OCI-LY1 (cell line): ENCODE results near the gene DNAJC3.

Experiments used
- H2AFZ ChIP-seq: fragments of 200-600 bp; sonication (generic), shearing (Covaris generic); 2 replicates; pipeline ENCODE4 v1.6.0; 2014; ENCODE audit warnings: antibody characterized with exemption, mild to moderate bottlenecking, low read length
- H3F3A ChIP-seq: fragments of 200-600 bp; sonication (generic), shearing (Covaris generic); 2 replicates; pipeline ENCODE4 v1.6.0; 2014; ENCODE audit warnings: mild to moderate bottlenecking, antibody characterized with exemption, low read length, moderate library complexity; ENCODE audit not compliant: insufficient read depth
- H3K27ac ChIP-seq: fragments of 200-600 bp; sonication (generic); 2 replicates; pipeline ENCODE4 v1.5.1; 2014; ENCODE audit warnings: low read length, mixed run types, mild to moderate bottlenecking, low read depth; ENCODE audit not compliant: poor library complexity, severe bottlenecking
- H3K27me3 ChIP-seq: fragments of 200-600 bp; sonication (generic); 2 replicates; pipeline ENCODE4 v1.6.0; 2014; ENCODE audit warnings: antibody characterized with exemption, mild to moderate bottlenecking, low read length, moderate library complexity; ENCODE audit not compliant: insufficient read depth
- H3K36me3 ChIP-seq: fragments of 200-600 bp; sonication (generic); 2 replicates; pipeline ENCODE4 v1.6.1; 2014; ENCODE audit warnings: mild to moderate bottlenecking, antibody characterized with exemption, low read length, moderate library complexity, mixed read lengths; ENCODE audit not compliant: insufficient read depth
- H3K4me1 ChIP-seq: fragments of 200-600 bp; sonication (generic); 2 replicates; pipeline ENCODE4 v1.5.1; 2014; ENCODE audit warnings: mild to moderate bottlenecking, low read length, moderate library complexity; ENCODE audit not compliant: insufficient read depth, severe bottlenecking
- H3K4me2 ChIP-seq: fragments of 200-600 bp; sonication (generic), shearing (Covaris generic); 2 replicates; pipeline ENCODE4 v1.6.1; 2014; ENCODE audit warnings: low read length
- H3K4me3 ChIP-seq: fragments of 200-600 bp; sonication (generic); 2 replicates; pipeline ENCODE4 v1.5.1; 2014; ENCODE audit warnings: low read length, low read depth, mild to moderate bottlenecking, mixed read lengths; ENCODE audit not compliant: poor library complexity, severe bottlenecking
- H3K79me2 ChIP-seq: fragments of 200-600 bp; shearing (Covaris generic); 2 replicates; pipeline ENCODE4 v1.6.1; 2016; ENCODE audit warnings: mixed run types, low read length, mixed read lengths; ENCODE audit not compliant: insufficient read depth
- H3K9ac ChIP-seq: fragments of 200-600 bp; sonication (generic), shearing (Covaris generic); 2 replicates; pipeline ENCODE4 v1.6.1; 2014; ENCODE audit warnings: mild to moderate bottlenecking, low read length, mixed read lengths
- H3K9me2 ChIP-seq: fragments of 200-600 bp; sonication (generic), shearing (Covaris generic); 2 replicates; pipeline ENCODE4 v1.6.1; 2014; ENCODE audit warnings: low read depth, mild to moderate bottlenecking, low read length, mixed read lengths
- H3K9me3 ChIP-seq: fragments of 200-600 bp; shearing (Covaris generic); 2 replicates; pipeline ENCODE4 v1.6.1; 2014; ENCODE audit warnings: low read length, mixed read lengths
- H4K20me1 ChIP-seq: fragments of 200-600 bp; sonication (generic), shearing (Covaris generic); 2 replicates; pipeline ENCODE4 v1.6.0; 2016; ENCODE audit warnings: mild to moderate bottlenecking, low read length; ENCODE audit not compliant: insufficient read depth
- EZH2 ChIP-seq: fragments of 200-600 bp; sonication (generic), shearing (Covaris generic); IDR thresholded peaks from 2 replicates; pipeline ENCODE4 v1.8.0; 2017; ENCODE audit warnings: borderline replicate concordance, mixed run types, mild to moderate bottlenecking, antibody characterized with exemption, low read length, moderate library complexity, mixed read lengths
- TF ChIP-seq, protein P1 (sequence below): fragments of 200-600 bp; sonication (generic), shearing (Covaris generic); IDR thresholded peaks from 2 replicates; pipeline ENCODE4 v1.5.1; 2017; ENCODE audit warnings: mild to moderate bottlenecking, antibody characterized with exemption, low read length, moderate library complexity, mixed read lengths

Gene DNAJC3

DNA sequence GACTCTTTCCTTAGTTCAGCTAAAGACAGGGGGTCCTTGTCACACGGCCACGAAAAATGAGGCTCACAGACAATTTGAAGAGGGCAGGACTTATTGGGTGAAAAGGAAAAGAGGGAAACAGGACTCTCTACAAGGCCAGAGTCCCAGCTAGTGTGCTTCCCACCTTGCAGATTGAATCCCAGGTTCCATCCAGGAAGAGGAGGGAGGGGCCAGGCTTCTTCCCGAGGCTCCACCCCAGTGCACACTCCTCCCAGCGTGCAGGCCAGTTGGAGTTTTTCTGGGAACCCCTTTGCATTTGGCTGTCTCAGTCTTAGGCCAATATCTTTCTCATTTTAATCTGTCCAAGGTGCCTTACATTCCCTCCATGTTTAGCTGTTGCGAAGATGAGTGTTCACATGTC is 106.8 kb downstream of the DNAJC3 start:
- TF ChIP-seq EZH2: no peak
- H3K9me2 ChIP-seq: no peaks in the 10 kb centered on the region
- no peaks in the 10 kb centered on the region for H3K9me3 ChIP-seq
- no peak overlapping the region for H2AFZ ChIP-seq
- H3K36me3 ChIP-seq: peaks cover 46% of the 10 kb centered on the region
- no peaks in the 10 kb centered on the region for H3K79me2 ChIP-seq
- H3K4me2 ChIP-seq: no peak overlapping the region
- H3K27me3 ChIP-seq: no peaks in the 10 kb centered on the region
- H3F3A ChIP-seq: no peaks in the 10 kb centered on the region
- H3K27ac ChIP-seq: no peak overlapping the region
- H3K4me1 ChIP-seq: no peaks in the 10 kb centered on the region
- no peaks in the 10 kb centered on the region for H4K20me1 ChIP-seq
- H3K9ac ChIP-seq: no peak overlapping the region
- no peak overlapping the region for H3K4me3 ChIP-seq

DNA sequence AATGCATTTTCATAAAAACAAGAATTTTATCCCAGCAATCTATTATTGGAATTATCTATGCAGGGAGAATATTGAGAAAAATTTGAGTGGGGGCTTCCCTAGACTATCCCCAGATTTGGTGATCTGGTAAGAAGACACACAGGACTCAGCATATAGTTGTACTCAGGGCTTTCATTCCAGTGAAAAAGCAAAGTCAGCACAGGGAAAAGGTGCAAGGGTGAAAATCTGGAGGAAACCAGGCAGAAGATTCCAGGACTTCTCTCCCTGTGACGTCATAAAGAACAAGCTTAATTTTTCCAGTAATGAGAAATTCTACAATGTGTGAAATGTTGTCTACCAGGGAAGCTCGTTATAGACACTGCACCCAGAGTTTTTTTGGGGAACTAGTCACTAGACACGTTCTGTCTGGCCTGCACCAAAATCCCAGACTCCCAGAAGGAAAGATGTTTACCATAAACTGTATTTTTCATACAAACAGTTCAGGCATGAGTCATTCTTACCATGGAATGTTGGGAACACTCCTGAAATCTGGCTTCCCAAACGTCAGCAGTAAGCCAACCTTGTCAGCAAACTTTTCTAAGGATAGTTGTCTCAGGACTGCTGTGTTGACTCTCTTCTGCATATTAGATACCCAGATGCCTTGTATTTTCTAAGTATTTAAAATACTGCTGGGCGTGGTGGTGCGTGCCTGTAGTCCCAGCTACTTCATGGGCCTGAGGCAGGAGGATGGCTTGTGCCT is 107.4 kb downstream of the DNAJC3 start:
- no peaks in the 10 kb centered on the region for H3K27me3 ChIP-seq
- TF ChIP-seq EZH2: no peak
- no peaks in the 10 kb centered on the region for H3K79me2 ChIP-seq
- peaks cover 52% of the 10 kb centered on the region for H3K36me3 ChIP-seq
- no peaks in the 10 kb centered on the region for H3K9me2 ChIP-seq
- H3K27ac ChIP-seq: no peak overlapping the region
- H3K9me3 ChIP-seq: no peaks in the 10 kb centered on the region
- H2AFZ ChIP-seq: no peak overlapping the region
- H3K4me2 ChIP-seq: no peak overlapping the region
- no peaks in the 10 kb centered on the region for H4K20me1 ChIP-seq
- H3K9ac ChIP-seq: no peak overlapping the region
- no peaks in the 10 kb centered on the region for H3F3A ChIP-seq
- H3K4me3 ChIP-seq: no peak overlapping the region
- H3K4me1 ChIP-seq: no peaks in the 10 kb centered on the region

DNA sequence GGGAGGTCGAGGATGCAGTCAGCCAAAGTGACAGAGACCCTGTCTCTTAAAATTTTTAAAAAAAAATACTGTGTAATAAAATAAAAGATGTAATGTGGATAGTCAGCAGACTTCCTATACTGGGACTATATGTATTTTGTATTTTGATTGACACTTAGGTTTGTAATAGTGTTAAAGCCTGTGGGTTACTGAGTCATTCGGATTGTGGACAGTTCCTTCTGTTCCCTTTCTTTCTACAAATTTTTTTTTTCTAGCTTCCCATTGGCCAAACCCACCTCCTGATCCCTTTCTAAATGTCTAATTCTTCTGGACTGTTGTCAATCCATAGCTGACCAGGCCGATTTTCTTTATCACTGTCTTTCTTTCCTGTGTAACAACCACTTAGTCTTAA is 108.0 kb downstream of the DNAJC3 start:
- Histone ChIP-seq H3K4me3 (no peak overlapping the region), H3K9ac (no peak overlapping the region), H3K79me2 (no peaks in the 10 kb centered on the region), H3K4me2 (no peak overlapping the region), H3K27ac (no peak overlapping the region), H2AFZ (no peak overlapping the region), H3K4me1 (no peaks in the 10 kb centered on the region), H4K20me1 (no peaks in the 10 kb centered on the region), H3K27me3 (no peaks in the 10 kb centered on the region), H3F3A (no peaks in the 10 kb centered on the region), H3K9me3 (no peaks in the 10 kb centered on the region), H3K36me3 (peaks cover 57% of the 10 kb centered on the region), H3K9me2 (no peaks in the 10 kb centered on the region)
- TF ChIP-seq, protein P1, sequence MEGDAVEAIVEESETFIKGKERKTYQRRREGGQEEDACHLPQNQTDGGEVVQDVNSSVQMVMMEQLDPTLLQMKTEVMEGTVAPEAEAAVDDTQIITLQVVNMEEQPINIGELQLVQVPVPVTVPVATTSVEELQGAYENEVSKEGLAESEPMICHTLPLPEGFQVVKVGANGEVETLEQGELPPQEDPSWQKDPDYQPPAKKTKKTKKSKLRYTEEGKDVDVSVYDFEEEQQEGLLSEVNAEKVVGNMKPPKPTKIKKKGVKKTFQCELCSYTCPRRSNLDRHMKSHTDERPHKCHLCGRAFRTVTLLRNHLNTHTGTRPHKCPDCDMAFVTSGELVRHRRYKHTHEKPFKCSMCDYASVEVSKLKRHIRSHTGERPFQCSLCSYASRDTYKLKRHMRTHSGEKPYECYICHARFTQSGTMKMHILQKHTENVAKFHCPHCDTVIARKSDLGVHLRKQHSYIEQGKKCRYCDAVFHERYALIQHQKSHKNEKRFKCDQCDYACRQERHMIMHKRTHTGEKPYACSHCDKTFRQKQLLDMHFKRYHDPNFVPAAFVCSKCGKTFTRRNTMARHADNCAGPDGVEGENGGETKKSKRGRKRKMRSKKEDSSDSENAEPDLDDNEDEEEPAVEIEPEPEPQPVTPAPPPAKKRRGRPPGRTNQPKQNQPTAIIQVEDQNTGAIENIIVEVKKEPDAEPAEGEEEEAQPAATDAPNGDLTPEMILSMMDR: no peak

DNA sequence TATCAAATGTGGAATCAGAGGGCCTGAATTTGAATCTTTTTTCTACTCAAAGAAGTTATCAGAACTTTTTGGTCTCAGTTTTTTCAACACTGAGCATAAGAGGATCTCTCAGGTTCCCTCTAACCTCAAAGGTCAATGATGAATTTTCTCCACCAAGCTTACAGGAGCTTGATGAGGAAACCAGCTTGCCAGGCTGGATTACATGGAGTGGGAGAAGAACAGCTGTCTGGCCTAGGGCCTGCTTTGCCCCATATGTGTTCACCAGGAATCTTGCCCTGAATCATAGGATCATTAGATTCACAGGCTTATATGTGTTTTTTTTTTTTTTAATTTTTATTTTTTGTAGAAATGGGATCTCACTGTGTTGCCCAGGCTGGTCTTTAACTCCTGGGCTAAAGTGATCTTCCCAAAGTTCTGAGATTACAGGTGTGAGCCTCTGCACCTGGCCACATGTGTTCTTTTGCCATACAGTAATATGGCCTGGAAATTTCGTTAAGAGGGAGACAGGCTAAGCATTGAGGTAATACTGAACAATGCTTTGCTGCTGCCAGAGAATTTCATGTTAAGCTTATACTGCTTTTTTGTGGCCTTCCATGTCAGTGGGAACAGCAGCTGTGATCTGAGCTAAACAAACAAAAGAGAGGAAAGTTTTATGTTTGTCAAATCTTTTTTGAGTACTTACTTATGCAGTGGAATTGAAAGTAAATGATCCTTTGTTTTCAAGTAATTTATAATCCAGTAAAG is 110.6 kb downstream of the DNAJC3 start:
- peaks cover 65% of the 10 kb centered on the region for H3K36me3 ChIP-seq
- no peaks in the 10 kb centered on the region for H3K27me3 ChIP-seq
- no peak overlapping the region for H3K27ac ChIP-seq
- H3K9me2 ChIP-seq: no peaks in the 10 kb centered on the region
- H3K4me1 ChIP-seq: no peaks in the 10 kb centered on the region
- no peak overlapping the region for H2AFZ ChIP-seq
- H3K4me2 ChIP-seq: no peak overlapping the region
- H3K9me3 ChIP-seq: no peaks in the 10 kb centered on the region
- H3K4me3 ChIP-seq: no peak overlapping the region
- no peaks in the 10 kb centered on the region for H3K79me2 ChIP-seq
- H3K9ac ChIP-seq: no peak overlapping the region
- no peak for TF ChIP-seq EZH2
- TF ChIP-seq, protein P1: no peak
- no peaks in the 10 kb centered on the region for H4K20me1 ChIP-seq
- no peaks in the 10 kb centered on the region for H3F3A ChIP-seq
